GM12874 (cell line): ENCODE data around the gene TNRC6C.

ENCODE experiments used
- TF ChIP-seq, protein P1 (sequence below): IDR thresholded peaks from 2 replicates; pipeline ENCODE4 v1.5.1; 2011; ENCODE audit warnings: low read depth, mild to moderate bottlenecking, control low read depth, low read length, moderate library complexity; ENCODE audit not compliant: insufficient read depth

The TNRC6C gene

DNA sequence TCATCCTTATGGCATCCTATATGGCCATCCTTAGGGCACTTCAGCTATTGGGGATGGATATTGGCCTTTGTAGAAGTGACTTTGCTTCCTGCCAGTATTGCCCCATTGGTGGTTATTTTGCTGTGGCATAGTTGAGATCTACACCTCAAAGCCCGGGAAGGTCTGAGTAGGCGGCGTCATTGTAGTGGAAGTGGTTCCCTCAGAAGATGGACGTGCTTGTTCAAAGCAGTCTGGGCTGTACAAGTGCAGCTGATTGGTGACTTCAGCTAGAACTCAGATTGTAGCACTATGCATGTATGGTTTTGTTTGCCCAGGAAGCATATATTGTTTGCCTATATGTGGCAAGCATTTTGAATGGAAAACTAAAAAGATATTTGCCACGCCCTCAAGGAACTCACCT, 86.8 kb downstream of the TNRC6C start:
- TF ChIP-seq, protein P1, sequence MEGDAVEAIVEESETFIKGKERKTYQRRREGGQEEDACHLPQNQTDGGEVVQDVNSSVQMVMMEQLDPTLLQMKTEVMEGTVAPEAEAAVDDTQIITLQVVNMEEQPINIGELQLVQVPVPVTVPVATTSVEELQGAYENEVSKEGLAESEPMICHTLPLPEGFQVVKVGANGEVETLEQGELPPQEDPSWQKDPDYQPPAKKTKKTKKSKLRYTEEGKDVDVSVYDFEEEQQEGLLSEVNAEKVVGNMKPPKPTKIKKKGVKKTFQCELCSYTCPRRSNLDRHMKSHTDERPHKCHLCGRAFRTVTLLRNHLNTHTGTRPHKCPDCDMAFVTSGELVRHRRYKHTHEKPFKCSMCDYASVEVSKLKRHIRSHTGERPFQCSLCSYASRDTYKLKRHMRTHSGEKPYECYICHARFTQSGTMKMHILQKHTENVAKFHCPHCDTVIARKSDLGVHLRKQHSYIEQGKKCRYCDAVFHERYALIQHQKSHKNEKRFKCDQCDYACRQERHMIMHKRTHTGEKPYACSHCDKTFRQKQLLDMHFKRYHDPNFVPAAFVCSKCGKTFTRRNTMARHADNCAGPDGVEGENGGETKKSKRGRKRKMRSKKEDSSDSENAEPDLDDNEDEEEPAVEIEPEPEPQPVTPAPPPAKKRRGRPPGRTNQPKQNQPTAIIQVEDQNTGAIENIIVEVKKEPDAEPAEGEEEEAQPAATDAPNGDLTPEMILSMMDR, result no peak

DNA sequence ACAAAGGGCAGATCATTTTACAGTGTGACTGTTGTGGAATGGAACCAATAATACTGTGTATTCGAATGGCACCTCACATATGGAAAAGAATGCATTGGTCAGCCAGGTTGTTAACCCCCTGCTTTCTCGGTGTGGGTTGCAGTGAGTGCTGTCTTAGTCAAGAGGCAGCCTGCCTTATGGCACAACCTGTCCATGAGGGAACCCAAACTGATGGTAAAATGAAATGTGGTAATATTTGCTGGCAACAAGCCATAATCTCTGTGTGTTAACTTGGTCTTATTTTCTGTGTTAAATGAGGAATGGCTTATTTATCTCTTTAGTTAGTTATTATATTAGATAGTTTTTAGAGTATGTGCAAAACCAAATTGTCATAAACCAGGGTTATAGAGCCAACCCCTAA, 88.4 kb downstream of the TNRC6C start:
- TF ChIP-seq, protein P1, result no peak

DNA sequence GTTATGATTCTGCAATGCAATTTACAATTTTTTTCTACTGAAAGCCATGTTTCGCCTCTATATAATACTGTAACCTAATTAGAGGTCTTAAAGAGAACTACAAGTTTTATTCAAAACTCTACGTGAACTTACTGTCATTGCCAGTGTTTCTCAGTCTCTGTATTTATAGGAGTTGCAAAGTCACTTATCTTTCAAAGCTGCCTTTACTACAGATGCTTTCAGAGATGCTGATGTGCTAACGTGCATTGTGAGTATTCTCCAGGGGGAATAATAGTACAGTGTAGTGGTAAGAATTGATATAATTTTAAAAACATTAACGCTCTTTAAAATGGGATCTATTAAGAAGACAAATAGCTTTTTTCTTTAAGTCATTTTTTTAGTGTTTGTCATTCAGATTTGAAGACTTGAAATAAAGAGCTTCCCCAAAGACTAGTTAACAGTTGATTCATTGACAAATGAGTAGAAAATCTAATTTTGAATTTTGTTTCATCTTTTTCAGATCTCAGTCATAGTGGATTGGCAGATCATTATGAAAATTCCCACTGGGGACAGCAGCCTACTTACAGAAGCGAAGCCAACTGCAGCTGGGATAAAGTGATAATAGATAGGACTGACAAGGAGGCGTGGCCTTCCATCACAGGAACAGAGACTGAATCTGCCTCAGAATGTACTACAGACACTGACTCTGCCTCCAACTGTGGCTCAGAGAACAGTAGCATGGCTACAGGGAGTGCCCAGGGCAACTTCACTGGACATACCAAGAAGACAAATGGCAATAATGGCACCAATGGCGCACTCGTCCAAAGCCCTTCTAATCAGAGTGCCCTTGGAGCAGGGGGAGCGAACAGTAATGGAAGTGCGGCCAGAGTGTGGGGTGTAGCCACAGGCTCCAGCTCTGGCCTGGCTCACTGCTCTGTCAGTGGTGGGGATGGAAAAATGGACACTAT, 90.1 kb downstream of the TNRC6C start:
- TF ChIP-seq, protein P1, result no peak

DNA sequence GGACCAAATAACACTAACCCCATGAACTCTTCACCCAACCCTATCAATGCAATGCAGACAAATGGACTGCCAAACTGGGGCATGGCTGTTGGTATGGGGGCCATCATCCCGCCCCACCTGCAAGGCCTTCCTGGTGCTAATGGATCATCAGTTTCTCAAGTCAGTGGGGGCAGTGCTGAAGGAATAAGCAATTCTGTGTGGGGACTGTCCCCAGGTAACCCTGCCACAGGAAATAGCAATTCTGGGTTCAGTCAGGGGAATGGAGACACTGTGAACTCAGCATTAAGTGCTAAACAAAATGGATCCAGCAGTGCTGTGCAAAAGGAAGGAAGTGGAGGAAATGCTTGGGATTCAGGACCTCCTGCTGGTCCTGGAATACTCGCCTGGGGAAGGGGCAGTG, 91.1 kb downstream of the TNRC6C start:
- TF ChIP-seq, protein P1, result no peak

DNA sequence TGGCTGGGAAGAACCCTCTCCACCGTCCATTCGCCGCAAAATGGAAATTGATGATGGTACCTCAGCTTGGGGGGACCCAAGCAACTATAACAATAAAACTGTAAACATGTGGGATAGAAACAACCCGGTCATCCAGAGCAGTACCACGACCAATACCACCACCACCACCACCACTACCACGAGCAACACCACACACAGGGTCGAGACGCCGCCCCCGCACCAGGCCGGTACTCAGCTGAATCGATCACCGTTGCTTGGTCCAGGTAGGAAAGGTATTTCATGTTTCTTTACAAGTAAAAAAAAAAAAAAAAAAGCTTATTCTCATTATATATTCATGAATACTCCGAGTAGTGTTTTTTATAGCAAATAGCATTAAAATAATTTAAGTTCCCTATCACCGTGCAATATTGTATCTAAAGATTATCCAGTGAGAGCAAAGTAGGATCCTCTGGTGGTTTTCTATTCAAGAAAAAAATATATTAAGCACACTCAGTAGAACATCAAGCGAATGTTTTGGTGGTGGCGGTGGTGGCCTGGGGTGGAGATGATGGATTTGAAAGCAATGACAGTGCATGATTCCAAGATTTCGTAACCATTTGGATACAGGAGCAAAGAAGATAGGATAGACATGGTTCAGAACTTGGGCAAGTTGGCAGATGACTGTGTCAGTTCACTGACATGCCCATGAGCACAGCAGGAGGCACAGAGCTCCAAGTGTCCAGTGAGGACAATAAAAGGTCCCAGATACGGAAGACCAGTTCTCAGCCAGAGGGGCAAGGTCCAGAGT, 92.9 kb downstream of the TNRC6C start:
- TF ChIP-seq, protein P1, result no peak

DNA sequence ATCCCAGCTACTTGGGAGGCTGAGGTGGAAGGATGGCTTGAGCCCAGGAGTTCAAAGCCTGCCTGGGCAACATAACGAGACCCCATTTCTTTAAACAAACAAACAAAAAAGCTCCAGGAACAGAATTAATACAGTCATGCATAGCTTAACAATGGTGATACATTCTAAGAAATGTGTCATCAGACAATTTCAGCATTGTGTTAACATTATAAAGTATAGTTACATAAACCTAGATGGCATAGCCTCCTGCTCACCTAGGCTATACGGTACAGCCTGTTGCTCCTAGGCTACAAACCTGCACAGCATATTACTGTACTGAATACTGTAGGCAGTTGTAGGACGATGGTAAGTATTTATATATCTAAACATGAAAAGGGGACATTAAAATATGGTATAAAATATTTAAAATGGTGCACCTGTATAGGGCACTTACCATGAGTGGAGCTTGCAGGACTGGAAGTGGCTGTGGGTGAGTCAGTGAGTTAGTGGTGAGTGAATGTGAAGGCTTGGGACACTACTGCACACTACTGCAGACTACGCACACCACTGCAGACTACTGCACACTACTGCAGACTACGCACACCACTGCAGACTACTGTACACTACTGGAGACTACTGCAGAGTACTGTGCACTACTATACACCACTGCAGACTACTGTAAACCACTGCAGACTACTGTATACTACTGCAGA, 95.4 kb downstream of the TNRC6C start:
- TF ChIP-seq, protein P1, result no peak

DNA sequence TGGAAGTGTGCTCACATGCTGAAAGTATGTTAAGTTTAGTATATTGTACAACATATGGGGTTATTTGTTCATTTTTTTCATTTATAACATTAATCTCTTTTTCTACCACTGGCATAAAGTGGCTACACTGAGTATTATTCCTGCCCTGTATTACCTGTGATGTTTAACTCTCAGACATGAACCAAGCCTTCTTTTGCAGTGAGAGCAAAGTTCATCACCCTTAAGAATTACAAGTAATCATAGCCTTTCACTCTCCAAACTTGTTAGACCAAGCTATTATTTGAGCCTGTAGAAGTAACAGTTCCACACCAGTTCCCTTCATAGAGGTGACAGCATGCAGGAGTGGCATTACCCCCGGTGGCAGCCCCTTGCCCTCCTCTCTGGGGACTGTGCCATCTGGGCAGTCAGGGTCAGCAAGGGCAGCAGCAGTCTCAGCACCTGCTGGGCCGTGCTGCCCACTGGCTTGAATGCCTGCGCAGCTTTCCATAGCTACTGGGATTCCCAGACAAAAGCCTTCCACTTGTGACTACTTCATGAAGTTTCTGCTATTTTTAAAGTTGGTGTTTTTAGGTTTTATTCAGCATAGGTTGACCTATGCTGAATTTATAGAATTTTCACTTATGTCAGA, 98.7 kb downstream of the TNRC6C start:
- TF ChIP-seq, protein P1, result no peak
